Cardiac ventricle fibroblast (primary cell): ENCODE data around the gene C1orf50. TPM values are rescaled to one million over a fixed set of nuclear protein-coding genes. Genes with fewer than 3 reads are reported as not detected.

Experiments used
- total RNA-seq: library from RNA; depleted of rRNA; stranded (reverse); fragments of >200 nt; gene quantifications from 2 replicates; pipeline ENCODE4 v1.2.3, GENCODE V29; 2015

Gene C1orf50
- total RNA-seq, result 2.0 and 2.3 TPM in 2 replicates

DNA sequence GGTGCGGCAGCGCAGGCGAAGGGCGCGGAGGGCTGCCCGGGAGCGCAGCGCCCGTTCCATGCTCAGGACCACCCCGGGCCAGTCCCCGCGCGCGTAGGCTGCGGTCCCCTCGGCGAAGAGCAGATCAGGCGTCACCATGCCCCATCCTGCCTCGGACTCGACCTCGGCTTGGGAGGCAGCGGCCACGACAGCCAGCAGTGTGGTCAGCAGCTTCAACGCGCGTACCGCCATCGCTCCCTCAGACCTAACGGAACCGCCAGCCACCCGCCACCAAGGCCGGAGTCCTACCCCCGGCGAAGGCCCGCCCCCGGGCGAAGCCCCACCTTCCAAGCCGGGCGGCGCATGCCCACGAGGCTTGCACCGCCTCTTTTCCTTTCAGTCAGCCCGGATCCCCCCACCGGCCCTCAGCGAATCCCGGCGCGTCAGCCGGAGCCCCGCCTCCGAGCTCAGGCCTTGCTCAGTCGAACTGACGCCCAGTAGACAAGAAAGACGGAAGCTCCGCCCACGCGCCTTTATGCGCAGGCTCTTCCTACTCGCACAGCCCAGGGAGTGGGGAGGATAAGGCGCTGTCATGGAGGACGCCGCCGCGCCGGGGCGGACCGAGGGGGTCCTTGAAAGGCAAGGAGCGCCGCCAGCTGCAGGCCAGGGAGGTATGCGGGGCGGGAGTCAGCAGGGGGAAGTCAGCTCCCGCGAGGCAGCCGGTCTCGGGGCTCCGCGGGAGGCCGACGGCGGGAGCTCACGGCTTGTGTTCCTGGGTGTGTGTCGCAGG, at the start of gene C1orf50, which contains the start of gene P3H1:
C1orf50 (plus strand) TSS at position 509 of the 769 bp plus-strand sequence; CDS start at position 572, 63 bp downstream.
P3H1 (minus strand) TSS at position 288 of the 769 bp plus-strand sequence; CDS start at position 231, 57 bp downstream.

DNA sequence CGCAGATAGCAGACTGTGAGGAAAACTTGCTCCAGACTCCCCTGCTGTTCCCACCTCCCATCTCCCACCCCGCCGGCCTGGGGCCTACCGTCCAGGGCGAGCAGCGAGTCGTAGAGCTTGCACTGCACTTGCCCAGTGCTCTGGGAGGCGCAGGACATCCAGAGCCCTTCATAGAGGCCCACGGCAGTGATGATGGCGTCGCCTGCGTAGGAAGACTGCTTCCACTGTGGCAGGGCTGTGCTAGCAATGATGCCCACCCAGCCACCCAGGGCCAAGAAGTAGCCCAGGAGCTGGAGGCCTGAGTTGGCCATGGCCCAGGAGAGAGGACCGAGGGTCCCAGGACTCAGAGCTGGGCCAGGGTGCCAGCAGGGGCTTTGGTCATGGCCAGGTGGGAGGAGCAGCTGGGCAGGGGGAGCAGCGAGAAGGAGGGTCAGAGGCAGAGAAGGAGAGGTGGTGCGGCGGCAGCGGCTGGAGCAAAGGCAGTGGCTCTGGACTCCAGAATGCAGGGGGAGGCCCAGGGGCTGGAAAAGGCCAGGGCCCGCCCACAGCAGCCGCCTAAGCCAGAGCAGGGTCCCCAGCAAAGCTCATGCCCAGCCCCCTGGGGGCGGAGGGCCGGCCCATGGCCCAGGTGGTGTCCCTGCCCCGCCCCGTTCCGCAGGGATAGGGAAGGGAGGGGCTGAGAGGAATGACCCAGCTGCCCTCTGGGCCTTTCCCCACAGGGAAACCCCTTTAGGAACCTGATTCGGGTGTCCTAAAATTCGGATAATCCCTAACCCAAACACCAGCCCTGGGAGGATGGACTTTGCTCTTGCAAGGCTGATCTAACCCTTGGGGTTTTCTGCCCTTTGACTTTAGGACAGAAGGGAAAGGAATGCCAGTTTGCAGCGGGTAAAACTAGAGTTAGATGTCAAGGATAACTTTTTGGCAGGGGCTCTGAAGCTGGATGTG, 27.0 kb upstream of the C1orf50 start, which contains the start of gene CLDN19:
CLDN19 (minus strand) TSS at position 484 of the 948 bp plus-strand sequence; CDS start at position 311, 173 bp downstream.

DNA sequence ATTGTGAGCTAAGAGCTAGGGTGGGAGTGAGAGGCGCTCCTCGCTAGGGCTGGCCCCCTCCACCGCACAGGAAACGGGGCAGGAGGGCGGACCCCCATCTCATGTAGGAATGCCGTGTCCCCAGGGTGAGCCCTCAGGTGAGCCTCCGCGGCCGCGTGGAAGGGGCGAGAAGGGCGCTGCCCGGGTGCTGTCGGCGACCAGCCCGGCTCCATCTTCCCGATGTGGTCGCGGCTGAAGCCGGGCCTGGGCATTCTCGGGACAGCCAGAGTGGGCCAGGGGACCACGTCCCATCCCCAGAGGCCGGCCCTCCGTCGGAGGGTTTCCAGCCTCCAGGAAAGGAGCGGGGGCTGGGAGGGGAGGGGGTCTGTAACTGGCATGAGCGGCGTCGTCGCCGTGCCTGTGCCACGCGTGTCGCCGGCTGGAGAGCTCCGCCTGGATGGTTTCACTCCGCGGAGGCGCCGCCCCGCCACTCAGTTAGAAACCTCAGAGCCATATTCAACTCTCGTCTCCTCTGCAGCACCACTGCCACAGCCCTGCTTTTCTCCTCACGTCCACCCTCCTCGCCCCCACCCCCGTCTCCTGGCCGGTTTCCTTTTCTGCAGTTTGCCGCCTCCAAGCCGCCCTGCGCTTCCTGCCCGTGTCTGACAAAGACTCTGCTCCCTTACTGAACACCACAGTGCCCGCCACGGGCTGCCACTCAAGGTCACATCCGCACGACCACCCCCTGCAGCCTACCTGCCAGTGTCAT, 18.1 kb downstream of the C1orf50 start, which contains the start of gene TMEM269:
TMEM269 (plus strand) TSS at position 46 of the 748 bp plus-strand sequence. CDS start 4,903 bp downstream, outside the sequence.

DNA sequence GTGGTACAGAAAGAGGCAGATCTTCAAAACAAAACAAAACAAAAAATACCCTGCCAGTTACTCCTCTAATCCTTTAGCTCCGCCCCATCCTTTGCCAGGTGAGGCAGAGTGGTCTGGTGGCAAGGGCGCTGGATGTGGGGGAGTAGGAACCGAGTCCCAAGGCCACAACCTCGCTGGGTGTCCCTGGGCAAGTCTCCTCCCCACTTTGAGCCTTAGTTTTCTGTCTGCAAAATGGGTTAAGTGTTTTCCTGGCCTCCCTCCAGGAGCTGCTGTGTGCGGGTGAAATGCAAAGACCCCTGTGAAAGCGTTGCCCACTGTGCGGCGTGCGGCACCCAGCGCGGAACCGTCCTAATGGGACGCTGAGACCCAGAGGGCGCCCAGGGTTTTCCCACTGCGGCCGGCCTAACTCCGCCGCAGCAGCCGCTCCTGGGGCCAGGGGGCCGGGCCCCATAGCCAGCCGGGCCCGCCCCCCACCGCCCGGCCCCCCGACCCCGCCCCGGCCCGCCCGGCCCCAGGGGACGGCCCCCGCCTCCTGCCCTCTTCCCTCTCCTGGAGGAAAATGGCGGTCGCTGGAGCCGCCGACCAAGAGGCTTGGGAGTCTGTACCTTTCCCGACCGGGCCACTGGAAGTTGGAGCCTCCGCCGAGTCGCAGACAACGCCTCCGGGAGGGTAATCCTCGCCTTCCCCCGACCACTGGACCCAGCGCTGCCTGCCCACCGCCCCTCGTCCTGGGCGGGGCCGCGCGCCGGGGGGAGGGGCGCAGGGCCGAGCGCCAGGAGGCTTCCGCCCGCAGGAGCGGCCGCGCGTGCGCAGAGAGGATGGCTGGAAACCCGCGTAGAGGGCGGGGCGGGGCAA, 49.8 kb downstream of the C1orf50 start, which contains the start of the genes ERMAP and SVBP:
ERMAP (plus strand) TSS at position 538 of the 855 bp plus-strand sequence. CDS start 13,327 bp downstream, outside the sequence.
SVBP (minus strand) TSS at position 813 of the 855 bp plus-strand sequence. CDS start 853 bp downstream, outside the sequence.

Other genes starting within 250 kb of the C1orf50 start
- 32.3 and 34.0 TPM in 2 replicates for gene PPIH, start 108.8 kb upstream of the C1orf50 start, total RNA-seq
- 510 and 528 TPM in 2 replicates for gene YBX1, start 84.8 kb upstream of the C1orf50 start, total RNA-seq
- gene CLDN19, start 27.0 kb upstream of the C1orf50 start, total RNA-seq, result not detected in 2 replicates
- gene P3H1, start 221 bp upstream of the C1orf50 start, total RNA-seq, result 127 and 140 TPM in 2 replicates
- not detected in 2 replicates for gene TMEM269, start 17.7 kb downstream of the C1orf50 start, total RNA-seq
- 6.3 and 7.5 TPM in 2 replicates for gene ERMAP, start 49.9 kb downstream of the C1orf50 start, total RNA-seq
- 12.5 and 15.7 TPM in 2 replicates for gene SVBP, start 50.1 kb downstream of the C1orf50 start, total RNA-seq
- 5.2 and 5.7 TPM in 2 replicates for gene ZNF691, start 79.4 kb downstream of the C1orf50 start, total RNA-seq
- 135 and 190 TPM in 2 replicates for gene SLC2A1, start 191.6 kb downstream of the C1orf50 start, total RNA-seq